HuH-7 (cell line): ENCODE results near the gene SDF2L1.
"Not testable (repeated sequence)": the region's sequence is repeated elsewhere in the genome, so short reads cannot be mapped to it uniquely, and the experiment has no call there.

Experiments
- DNase-seq: peaks from one replicate; pipeline ENCODE4 v3.0.0; 2011; ENCODE audit warnings: low spot score

SDF2L1 gene

DNA sequence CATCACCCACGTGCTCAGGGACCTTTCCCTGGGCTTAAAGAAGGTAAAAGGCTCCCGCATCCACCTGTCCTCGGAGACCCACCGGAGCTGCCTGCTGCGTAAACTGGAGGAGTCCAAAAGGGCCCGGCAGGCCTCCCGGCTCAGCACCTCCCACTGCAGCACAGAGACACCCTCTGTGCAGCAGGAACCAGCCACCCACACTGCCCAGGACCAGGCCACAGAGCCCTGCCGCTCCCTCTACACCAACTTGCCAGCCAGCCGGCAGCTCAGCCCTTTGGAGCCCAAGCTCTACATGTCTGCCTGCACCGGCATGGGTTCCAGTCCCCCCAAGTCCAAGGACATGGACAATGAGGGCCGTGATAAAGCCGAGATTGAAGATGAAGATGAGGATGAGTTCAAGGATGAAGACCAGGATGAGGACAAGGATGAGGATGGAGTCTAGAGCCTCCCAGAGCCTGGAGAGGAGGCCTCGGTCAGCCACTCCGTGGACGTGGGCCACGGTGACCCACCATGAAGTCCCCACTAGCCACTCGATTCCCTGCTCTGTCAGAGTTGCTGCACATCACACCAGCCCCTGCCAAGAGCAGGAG lies 5.4 kb upstream of the SDF2L1 start:
- DNase-seq, result no peak

DNA sequence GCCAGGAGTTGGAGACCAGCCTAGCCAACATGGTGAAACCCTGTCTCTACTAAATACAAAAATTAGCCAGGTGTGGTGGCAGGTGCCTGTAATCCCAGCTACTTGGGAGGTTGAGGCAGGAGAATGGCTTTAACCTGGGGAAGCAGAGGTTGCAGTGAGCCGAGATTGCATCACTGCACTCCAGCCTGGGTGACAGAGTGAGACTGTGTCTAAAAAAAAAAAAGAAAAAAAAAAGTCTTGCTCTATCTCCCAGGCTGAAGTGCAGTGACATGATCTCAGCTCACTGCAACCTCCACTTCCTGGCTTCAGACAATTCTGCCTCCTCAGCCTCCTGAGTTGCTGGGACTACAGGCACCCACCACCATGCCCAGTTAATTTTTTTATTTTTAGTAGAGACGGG lies 4.7 kb upstream of the SDF2L1 start:
- not testable (repeated sequence) for DNase-seq

DNA sequence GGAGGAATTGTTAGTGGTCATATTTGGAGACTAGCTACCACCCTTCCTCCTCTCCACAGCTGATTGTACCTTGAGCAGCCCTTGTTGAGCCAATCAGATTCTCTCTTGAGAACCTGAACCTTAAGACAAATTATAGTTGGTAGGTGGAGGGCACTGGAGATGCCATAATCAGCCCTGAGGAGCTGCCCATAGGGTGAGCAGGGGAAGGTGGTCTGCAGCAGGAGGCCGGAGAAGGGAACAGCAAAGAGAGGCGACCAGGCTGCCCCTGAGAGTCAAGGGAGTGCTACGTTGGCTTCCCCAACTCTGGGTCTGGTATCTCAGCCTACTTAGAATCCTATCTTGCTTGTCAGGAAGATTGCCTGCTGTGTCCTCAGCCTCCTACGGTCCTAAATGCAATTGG lies 2.7 kb upstream of the SDF2L1 start:
- no peak for DNase-seq

DNA sequence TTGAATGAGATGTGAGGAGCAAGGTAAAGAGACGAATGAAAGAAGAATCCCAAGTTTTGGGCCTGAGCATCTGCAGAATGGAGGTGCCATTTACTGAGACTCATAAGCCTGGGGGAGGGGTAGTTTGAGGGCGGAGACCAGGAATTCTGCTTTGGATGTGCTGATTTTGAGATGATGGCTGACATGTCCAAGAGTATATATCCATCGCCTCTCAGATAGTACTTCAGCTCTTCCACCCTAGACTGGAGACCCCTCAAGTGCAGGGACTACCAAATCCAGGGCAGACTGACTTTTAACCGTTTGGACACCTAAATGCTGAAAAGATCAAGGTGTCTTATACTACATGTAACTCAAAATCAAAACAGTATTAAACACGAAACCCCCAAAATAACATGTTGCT lies 1.3 kb upstream of the SDF2L1 start:
- no peak for DNase-seq

DNA sequence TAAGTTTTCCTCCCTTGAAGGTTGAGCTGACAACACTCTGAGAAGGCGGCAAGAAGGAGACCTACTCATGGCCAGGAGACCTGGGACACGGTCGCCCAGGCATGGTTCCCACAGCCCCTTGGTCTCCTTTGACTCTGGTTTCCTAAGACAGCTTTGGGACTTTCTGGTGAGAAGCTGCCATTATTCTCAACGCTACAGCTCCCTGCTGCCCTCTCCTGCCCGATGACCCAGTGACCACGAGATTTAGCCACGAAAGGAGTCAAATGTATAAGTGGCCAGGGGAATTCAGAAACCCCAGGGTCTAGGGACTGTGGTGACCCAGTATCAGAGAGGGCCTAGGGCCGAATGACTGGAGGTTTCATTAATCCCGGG lies 699 bp upstream of the SDF2L1 start:
- peak; percentile 76 for DNase-seq

DNA sequence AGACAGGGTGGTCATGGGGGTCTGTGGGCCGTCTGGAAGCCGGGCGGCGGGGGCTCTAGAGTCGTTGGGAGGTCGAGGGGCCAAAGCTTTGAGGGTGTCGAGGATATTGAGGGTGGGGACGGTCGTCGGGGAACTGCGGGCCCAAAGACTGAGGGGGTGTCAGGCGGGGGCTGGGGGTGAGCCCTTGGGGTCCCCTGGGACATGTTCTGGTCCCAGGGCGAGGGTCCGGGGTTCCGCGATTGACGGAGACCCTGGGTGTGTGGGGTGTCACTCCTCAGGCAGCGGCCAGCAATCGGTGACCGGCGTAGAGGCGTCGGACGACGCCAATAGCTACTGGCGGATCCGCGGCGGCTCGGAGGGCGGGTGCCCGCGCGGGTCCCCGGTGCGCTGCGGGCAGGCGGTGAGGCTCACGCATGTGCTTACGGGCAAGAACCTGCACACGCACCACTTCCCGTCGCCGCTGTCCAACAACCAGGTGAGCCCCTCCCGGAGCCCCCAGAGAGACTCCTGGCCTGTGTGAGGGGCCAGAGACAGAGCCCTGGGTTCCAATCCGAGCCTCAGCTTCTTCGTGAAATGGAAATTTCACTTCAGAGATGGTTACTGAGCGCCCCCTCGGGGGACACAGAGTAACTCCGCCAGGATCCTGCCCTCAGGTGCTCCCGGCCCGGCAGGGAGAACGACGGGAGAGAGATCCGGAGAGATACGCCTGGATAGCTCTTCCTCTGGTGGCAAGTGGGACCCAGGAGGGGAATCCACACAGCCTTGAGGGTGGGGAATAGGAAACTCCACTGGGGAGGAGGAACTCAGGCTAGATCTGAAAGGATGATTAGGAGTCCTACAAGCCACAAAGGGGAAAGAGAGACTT lies 714 bp downstream of the SDF2L1 start:
- peak; percentile 85 for DNase-seq

DNA sequence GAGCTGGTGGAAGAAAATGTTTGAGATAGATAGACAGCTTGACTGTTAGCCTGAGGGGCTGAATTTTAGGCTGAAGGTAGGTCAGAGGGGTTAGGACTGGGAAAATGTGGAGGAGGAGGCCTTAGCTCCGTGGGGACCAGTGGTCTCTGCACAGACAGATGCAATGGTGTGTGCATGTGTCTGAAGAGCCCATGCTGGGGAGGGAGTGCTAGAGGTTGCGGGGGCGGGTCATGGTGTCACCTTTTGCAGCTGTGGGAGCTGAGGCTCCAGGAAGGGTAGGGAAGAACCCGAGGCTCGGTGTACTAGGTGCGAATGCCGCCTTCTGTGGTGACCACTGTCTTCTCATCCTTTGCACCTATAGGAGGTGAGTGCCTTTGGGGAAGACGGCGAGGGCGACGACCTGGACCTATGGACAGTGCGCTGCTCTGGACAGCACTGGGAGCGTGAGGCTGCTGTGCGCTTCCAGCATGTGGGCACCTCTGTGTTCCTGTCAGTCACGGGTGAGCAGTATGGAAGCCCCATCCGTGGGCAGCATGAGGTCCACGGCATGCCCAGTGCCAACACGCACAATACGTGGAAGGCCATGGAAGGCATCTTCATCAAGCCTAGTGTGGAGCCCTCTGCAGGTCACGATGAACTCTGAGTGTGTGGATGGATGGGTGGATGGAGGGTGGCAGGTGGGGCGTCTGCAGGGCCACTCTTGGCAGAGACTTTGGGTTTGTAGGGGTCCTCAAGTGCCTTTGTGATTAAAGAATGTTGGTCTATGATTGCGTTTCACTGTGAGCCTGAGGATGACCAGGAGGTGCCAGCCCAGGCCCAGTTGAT lies 1.6 kb downstream of the SDF2L1 start:
- DNase-seq, result no peak

DNA sequence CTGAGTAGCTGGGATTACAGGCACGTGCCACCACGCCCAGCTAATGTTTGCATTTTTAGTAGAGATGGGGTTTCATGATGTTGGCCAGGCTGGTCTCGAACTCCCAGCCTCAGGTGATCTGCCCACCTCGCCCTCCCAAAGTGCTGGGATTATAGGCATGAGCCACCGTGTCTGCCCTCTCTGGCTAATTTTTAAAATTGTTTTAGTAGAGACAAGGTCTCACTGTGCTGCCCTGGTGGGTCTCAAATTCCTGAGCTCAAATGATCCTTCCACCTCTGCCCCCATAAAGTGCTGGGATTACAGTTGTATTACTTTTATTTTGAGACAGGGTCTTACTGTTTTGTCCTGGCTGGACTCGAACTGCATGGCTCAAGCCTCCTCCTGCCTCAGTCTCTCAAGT lies 3.4 kb downstream of the SDF2L1 start:
- DNase-seq, result not testable (repeated sequence)

DNA sequence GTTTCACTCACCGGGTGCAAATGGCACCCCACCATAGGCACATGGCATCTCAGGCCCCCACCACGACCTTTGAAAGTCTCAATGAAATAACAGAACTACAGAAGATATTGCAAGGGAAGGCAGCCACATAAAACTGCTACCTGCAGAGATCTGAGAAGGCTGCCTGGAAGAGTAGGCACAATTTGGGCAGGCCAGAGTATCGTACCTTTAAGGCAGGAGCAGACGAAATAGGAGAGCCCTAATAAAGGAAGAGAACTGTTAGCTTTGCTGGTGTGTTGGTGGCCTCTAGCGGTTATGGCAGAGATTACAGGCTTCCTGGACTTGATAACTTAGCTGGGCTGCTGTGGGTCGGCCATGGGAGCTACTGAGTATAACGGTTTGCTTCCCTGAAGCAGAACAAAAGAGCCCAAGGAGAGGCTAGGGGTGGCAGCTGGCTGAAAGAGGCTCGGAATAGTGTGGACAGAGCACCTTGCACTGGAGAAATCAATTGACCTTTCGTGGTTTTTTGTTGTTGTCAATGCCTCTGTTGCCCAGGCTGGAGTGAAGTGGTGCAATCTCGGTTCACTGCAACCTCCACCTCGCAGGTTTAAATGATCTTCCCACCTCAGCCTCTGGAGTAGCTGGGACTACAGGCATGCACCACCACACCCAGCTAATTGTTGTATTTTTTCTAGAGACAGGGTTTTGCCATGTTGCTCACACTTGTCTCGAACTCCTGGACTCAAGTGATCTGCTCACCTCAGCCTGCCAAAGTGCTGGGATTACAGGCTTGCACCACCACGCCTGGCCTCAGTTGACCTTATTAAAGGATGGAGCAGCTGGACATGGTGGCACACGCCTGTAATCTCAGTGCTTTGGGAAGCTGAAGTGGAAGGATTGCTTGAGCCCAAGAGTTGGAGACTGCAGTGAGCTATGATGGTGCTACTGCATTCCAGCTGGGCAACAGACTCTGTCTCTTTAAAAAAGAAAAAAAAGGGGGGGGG lies 4.8 kb downstream of the SDF2L1 start:
- DNase-seq, result peak; percentile 83

DNA sequence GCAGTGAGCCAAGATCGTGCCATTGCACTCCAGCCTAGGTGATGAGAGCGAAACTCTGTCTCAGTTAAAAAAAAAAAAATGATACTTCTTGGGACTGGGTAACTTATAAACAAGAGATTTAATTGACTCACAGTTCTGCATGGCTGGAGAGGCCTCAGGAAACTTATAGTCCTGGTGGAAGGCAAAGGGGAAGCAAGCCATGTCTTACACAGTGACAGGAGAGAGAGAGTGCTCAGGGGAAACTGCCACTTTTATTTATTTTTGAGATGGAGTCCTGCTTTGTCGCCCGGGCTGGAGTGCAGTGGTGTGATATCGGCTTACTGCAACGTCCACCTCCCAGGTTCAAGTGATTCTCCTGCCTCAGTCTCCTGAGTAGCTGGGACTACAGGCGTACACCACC lies 8.2 kb downstream of the SDF2L1 start:
- DNase-seq, result no peak

DNA sequence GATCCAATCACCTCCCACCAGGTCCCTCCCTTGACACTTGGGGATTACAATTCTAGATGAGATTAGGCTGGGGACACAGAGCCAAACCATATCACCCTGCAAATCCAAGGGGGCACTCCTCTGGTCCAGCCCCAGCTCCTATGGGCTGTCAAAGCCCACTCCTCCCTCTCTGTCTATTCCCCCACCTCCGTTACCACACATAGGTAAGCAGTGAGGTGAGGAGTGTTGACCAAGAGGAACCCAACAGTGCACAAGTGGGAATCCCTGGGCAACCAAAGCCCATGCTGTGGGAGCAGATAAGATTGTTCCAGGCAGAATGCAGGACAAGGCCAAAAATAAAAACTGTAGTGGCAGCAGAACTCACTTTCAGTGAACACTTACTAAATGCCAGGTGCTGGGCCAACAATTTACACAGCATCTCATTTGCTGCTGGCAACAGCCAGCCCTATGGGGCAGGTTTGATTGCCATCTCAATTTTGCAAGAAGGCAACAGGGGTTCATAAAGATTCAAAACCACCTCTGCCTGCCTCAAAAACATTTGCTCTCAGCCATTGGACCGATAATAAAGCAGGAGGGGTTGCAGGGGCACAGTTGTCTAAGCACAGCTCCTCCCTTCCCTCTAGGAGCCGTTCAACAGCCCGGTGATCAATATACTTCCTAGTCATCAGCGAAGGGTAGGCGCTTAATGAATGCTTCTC lies 8.9 kb downstream of the SDF2L1 start:
- no peak for DNase-seq

DNA sequence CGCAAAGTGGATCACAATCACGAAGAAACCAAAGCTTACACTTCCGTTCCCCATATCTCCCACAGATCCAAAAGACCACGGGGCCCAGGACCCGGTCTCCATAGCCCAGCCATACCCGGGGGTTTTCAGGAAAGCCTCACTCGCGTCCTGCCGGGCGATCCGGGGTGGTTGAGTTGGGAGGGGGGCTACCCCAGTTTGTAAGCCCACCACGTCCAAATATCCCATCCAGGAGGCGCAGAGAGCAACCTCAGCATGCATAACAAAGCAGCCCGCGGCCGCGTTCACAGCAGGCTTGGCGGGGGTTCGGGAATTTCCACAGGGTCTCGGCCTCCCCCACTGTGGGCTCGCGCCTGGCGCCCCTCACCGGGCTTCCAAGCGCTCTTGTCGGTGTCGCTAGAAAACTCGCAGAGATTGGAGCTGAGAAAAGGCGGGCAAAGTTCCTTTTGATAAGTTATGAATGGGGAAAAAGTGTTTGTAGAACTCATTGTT lies 9.5 kb downstream of the SDF2L1 start:
- DNase-seq, result peak; percentile 30

DNA sequence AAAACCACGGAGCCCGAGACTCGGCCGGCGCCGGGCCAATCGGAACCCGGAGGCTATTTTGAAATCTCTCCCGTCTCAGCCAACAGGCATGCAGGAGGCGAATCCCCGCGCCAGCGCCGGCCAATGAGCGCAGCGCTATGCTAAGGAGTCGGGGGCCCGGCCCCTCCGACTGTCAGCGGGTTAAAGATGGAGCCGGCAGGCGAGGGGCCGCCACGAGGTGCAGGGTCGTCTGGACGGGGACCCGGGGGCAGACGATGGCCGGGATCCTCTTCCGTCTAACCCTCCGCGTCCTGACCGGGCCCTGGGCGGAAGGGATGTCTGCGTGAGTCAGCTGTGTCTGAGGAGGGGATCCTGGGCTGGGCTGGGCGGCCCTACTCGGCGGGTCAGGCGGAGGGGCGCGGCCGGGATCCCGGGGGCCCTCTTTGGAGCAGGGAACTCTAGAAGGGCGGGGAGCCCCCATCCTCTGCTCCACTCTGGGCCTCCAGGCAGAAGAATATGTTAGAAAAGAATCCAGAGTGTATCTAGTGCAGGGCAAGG lies 10.0 kb downstream of the SDF2L1 start:
- DNase-seq, result peak; percentile 98

DNA sequence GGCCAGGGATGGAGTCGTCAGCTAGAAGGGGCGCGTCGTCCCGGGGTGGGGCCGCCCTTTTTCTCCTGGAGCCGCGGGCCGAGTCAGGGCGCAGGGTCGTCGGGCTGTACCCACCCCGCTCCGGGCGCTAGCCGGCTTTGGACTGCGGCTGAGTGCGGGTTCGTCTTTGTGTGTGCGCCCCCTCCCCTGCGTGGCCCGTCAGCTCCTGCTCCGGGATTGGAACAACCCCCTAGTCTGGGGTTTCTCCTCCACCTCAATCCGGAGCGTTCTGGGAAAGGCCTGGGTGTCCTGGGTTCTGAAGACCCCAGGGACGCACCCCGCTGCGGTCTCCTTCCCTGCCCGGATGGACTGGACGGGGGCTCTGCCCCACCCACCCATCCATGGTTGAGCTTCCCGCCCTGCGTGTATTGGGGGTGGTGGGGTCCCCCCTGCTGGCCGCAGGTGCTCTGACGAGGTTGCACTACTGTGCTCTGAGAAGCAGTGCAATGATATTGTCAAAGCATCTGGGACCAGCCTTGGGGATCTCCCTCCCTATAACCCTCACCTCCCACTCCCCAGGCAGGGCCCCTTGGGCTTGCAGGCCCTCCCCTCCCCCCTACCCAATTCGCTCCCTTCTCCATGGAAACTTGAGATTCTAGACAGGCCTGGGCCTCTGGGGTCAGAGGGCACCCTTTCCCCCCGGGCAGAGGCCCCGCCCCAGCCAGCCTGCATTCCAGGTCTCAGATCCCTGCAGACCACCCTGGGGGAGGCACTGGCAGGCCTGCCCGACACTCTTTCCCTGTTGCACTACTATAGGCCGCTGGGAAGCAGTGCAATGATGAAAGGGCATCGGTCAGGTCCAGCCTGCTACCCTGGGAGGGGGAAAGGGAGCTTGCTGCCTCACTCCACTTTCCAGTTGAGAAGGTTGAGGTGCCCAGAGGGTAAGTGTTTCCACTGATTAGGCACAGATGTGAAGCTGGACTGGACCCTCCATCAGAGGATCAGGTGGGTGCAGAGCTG lies 10.7 kb downstream of the SDF2L1 start:
- no peak for DNase-seq

DNA sequence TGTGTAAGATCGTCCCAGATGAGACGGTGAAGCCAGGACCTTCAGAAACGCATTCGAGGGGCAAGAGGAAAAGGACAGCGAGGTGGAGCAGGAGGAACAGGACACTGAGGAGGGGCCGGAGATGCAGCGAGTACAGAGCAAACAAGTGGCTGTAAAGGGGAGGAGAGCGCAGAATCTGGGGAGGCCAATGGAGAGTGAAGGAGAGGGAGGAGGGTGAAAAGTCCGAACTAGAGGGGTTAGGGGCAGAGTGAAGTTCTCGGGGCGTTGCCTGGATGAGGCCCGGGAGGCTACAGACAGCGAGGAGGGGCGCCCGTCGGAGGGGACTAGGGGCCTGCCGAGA lies 14.9 kb downstream of the SDF2L1 start:
- no peak for DNase-seq

DNA sequence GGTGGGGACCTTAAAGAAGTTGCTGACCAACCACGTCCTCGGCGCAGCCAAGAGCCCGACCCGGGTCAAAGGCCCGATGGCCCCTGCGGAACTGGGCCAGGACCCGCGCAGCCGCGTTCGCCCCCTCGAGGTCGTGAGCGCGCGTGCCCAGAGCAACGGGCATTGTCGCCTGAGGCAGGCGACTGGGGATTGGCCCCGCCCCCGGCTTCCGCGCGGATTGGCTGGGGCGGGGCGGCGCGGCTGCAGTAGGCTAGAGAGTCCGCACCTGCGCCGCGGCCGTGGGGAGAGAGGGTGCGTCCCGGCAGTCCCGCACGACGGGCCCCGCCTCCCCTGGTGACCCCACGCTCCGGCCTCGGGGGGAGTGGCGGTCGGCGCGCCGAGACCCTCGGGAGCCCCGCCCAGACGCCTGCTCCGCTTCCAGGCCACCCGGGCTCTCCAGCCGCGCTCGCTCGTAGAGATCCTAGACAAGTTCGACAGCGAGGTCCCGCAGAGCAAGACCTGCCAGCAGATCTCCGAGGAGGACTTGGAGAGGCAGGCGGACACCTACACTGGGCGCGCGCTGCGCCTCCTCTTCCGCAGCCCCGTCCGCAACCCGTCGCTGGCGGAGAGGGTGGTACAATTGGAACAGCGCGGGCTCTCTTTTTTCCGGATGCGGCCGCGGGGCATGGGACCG lies 15.4 kb downstream of the SDF2L1 start:
- DNase-seq, result peak; percentile 98

DNA sequence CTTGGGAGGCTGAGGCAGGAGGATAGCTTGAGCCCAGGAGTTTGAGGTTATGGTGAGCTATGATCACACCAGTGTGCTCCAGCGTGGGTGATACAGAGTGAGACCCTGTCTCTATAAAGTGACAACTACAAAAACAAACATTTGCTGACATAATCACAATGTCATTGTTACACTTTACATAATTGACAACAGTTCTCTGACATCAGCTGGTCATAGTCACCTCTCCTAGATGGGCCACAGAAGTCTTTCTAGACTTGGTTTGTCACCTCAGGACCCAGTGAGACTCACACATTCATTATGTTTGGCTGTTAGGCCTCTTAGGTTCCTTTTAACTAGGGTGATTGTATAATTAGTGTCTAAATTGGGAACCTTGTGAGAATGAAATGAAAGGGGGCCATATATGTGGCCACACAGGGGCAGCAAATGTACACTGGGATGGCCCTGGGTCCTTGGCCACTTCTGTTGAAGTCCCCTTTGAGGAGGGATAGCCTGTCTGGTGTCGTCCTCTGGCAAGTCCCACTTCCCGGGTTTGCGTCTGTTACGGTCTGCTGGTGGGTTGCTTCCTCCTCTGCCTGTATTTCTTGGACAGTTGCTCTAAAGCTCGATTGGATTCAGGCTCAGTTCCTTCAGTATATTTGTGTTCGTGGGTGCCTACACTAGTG lies 17.9 kb downstream of the SDF2L1 start:
- no peak for DNase-seq

DNA sequence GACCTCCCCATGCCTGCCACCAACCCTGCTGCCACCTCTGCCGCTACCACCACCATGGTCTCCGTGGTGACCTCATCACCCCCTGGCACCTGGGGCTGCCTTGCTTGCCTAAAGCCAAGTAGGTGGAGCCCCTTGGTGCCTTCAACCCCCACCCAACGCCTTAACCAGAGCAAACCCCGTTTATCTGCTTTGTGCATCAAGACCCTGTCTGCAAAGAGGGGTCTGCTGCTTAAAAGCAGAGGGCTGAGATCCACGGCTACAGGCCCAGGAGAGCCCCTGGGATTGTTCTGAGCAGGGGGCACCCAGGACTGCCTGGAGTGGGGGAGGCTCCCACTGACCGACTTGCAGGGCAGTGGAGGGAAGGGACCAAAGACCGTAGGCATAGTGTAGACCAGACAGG lies 18.8 kb downstream of the SDF2L1 start:
- DNase-seq, result no peak
